ENCODE measurements around the gene PRKCZ.

The PRKCZ gene

GRCh38 chr1:2232916-2233438, 182.8 kb downstream of the PRKCZ start:
- DNase-seq, result peak in 1 of 2 experiments; percentile 69

DNA sequence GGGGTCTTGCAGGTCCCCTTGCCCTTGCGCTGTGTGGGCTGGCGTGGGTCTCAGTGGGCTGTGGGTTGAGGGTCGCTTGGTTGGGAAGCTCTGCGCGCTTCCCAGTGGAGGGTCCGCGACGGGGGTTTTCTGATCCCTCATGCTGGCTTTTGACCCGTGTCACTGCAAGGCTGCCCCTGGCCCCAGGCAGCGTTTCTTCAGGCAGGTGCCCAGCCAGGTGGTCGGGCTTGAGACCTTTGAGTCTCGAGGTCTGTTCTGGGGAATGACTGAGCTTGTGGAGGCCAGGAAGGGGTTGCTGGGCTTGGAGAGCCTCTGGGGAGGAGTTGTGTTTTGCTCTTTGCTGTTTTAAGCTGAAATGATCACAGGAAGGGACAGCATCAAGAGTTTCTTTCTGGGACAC, 183.3 kb downstream of the PRKCZ start:
- DNase-seq, result no peak

GRCh38 chr1:2233997-2234761, 184.0 kb downstream of the PRKCZ start:
- no peak for DNase-seq

- DNase-seq, result no peak
Observed at GRCh38 chr1:2234762-2235113, 184.5 kb downstream of the PRKCZ start.

Measured in NCI-H446 (cell line).